Kasumi-1 (cell line): ENCODE data around the gene IMMP2L.
A peak's percentile ranks its signal among the peaks of the same experiment; 100 is the strongest.
"Not testable (repeated sequence)": the region's sequence is repeated elsewhere in the genome, so short reads cannot be mapped to it uniquely, and the experiment has no call there.

ENCODE experiments used
- DNase-seq, 2 experiments: peaks; one replicate each; lab custom pipeline; 2025; lab: John Stamatoyannopoulos, UW

Gene IMMP2L

DNA sequence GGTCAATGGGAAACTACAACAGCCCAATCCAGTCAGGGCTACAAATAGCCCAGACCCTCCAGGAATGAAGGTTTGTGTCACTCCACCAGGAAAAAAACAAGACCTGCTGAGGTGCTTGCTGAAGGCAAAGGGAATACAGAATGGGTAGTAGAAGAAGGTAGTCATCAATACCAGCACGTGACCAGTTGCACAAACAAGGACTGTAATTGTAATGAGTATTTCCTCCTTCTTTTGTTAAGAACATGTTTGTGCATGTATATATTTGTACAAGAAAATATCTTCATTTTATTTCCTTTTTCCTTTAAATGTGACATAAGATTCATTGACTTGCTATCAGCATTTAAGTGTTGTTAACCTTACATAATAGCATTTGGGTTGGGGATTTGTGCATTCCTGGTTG, 229.3 kb downstream of the IMMP2L start:
- no peak for DNase-seq

- DNase-seq, result no peak
Observed at GRCh38 chr7:111330235-111330523, 232.1 kb downstream of the IMMP2L start.

DNA sequence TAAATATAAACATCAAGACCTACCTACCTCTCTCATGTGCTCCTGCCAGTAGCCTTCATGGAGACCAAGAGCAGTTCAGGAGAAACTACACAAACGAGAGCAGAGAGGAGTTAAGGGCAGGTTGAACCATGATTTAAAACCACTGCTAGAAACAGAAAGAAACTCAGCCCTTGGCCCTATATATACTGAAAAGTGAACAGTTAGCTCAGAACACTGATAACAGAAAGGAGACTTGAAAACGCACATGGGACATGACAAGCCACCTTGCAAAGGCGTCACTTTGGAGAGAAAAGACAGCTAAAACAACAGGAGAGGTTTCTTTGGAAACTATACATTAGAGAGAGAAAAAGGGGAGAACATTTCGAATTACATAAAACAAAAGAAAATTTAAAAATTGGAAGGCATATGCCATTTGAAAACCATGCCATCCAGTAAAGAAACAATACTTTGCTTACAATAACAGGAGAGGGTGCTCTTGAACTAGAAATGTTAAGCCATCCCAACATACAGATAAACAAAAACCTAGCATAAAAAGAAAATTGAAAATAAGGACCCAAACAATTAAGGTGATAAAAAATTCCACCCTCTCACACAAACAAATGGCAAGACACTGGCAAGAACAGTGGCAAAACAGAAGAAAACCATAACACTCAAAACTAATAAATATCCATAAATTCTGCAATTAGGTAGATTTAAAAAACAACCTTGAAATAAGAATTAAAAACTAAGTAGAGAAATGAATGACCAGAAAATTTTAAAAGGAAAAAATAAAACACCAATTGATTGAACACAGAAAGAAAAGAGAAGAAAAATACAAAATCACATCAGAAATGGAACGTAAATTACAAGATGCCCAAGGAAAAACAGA, 232.7 kb downstream of the IMMP2L start:
- no peak for DNase-seq

DNA sequence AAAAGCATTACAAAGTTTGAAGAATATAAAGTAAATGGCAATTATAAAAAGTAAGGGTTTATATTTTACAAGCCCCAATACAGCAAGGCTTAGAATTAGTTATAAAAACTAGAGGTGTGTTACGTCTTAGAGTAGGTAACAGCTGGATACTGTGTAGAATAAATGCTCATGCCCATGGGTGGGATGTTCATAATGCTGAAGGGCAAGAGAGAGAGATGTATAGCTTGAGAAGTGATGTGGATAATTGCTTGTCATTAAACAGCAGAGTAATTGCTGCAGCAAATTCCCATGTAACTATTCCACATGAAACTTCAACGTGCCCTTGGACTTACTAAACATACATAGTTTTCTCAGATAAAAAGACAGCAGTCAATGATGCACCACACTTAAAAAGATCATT, 233.8 kb downstream of the IMMP2L start:
- DNase-seq, result no peak

- DNase-seq, result no peak
Observed at GRCh38 chr7:111324776-111325175, 237.5 kb downstream of the IMMP2L start.

DNA sequence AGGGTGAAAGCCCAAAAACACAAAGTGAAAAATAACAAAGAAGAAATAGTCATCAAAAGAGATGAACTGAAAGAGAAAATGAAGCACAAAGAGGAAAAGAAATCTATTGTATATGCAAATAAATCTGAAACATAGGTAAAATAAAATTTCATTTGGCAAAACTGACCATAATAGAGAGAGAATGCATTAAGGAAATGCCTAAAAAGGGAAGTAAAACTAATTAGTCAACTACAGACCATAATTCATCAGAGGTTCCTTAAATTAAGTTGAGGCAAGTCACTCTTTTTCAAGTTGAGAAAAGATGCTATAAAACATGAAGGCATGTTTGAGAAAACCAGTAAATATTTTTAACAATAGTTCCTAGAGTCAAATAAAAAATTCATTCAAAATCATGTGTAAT, 238.1 kb downstream of the IMMP2L start:
- DNase-seq, result peak; percentile 48 to 64

GRCh38 chr7:111323670-111324069, 238.6 kb downstream of the IMMP2L start:
- not testable (repeated sequence) for DNase-seq

DNA sequence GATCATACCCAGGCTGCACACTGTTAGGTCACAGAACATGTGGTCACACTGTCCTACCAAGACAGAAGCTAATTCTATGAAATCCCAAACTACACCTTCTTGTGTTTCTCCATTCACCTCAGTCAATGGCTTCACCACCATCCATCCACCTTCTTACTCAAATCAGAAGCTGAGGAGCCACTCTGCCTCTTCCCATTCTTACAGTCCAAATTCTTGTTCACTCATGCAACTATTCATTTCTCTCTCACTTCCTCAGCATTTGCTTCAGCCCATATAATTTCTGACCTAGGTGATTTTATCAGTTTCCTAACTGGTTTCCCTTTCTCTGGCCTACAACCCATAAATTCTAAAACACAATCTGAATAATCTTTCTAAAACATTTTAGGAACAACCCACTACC, 242.2 kb downstream of the IMMP2L start:
- DNase-seq, result no peak

GRCh38 chr7:111312966-111313365, 249.3 kb downstream of the IMMP2L start:
- DNase-seq, result no peak

DNA sequence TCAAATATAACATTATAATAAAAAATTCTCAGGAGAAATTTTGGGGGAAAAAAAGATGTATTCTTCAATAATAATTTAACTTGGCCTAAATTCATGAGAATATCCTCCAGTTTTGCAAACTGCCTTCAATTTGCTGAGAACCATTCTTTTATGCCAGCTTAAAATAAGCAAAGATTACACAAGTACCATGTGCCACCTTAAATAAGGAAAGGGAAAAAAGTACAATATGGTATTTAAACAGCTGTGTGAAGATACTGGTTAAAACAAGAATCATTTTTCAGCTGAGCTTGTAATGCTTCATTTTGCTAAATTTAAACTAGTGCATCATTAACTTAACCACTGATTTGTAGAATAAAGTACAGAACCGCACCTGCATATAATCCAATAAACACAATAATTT, 253.6 kb downstream of the IMMP2L start:
- no peak for DNase-seq

- DNase-seq, result no peak
Observed at GRCh38 chr7:111301891-111302290, 260.4 kb downstream of the IMMP2L start.

DNA sequence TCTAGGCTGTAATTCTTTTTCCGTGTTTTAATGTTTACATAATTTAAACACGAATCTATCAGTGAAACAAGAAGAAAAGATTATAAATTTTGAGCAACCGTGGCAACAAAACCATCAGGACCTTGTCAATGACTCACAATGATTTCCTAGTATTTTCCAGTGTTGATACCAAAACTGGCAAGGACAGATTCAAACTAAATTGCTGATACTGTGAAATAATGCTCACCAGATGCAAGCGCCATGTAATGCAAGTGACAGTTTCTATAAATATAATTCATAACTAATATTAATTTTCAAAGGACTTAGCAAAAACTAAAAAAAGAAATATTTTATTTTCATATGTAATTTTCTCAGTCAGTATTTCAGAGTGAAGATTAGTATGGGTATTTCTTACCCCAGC, 267.8 kb downstream of the IMMP2L start:
- no peak for DNase-seq

DNA sequence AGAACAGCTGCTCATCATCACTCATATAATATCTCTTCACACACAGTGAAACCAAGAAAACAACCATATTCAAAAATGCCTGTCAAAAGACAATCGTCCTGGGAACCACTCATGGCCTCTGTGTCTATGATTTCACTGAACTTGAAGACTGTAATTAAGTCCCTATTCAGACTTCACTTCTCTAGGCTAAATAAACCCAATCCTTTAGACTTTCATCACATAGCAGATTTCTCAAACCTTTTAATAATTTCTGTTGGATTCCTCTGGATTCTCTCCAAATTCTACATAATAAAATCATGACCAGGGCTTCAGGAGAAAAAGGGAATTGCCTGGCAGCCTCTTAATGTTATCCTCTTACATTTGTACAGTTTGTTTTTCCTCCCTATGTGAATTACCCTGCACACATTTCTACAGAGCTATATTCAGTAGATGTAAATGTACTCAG, 270.2 kb downstream of the IMMP2L start:
- DNase-seq, result no peak

DNA sequence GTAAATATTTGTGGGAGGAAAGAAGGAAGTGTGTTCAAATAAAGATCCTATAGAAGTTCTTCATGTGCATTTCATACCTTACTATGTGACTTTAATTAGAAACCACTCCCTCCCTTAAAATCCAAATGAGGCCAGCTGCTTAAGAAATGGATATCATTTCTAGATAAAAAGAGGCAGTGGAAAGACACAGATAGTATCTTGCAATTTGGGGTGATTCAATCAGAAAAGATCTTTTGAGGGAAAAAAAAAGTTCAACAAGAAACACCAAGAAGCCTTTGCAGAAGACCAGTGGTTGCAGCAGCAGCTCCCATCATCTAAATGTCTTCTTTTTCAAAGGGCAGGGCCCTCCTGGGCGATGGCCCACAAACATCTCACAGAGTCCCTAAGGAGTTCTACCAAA, 271.3 kb downstream of the IMMP2L start:
- no peak for DNase-seq

DNA sequence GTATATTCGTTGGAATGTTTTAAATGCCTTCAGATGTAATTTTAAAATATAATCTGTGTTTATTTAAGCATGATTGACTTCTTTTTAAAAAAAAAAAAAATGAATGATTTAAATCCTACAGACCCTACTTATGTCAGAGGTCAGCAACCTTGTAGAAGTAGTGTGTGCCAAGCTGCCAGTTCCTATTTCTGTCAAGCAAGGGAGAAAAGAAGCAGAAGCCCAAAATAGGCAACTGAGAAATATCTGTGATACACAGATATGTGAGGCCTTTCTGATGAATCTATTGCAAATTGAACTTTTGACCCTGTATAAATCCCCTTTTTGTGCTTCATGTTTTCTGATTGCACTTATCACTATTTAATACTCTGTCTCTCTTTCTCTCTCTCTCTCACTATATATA, 271.9 kb downstream of the IMMP2L start:
- peak in 1 of 2 experiments; percentile 2 for DNase-seq

- not testable (repeated sequence) for DNase-seq
Observed at GRCh38 chr7:111288441-111288840, 273.9 kb downstream of the IMMP2L start.

DNA sequence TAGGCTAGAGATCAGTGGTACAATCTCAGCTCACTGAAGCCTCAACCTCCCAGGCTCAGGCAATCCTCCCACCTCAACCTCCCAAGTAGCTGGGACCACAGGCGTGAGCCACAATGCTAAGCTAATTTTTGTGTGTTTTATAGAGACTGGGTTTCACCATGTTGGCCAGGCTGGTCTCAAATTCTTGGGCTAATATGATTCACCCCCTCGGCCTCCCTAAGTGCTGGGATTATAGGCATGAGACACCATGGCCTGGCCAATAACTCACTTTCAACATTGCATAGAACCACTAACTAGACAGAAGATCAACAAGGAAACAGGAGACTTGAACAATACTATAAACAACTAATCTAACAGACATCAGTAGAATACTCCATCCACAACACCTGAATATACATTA, 279.7 kb downstream of the IMMP2L start:
- no peak for DNase-seq

- no peak for DNase-seq
Observed at GRCh38 chr7:111274857-111275256, 287.4 kb downstream of the IMMP2L start.

DNA sequence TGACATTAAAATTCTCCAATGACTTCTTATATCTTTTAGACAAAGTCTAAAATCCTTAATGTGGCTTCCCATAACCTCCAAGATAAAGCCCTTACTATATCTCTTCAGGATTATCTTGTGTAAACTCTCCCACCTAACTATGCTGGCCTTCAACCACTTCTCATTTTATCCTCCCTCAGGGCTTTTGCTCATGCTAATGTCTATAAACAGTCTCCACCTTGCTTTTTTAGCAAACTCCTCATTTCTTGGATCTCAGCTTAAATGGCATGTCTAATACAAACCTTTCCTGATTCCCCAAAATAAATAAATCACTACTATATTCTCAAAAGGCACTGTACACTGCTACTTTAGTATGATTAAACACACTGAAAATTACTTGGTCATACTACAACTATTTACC, 290.2 kb downstream of the IMMP2L start:
- no peak for DNase-seq

- not testable (repeated sequence) for DNase-seq
Observed at GRCh38 chr7:111270794-111271193, 291.5 kb downstream of the IMMP2L start.

GRCh38 chr7:111268941-111269340, 293.4 kb downstream of the IMMP2L start:
- DNase-seq, result no peak

DNA sequence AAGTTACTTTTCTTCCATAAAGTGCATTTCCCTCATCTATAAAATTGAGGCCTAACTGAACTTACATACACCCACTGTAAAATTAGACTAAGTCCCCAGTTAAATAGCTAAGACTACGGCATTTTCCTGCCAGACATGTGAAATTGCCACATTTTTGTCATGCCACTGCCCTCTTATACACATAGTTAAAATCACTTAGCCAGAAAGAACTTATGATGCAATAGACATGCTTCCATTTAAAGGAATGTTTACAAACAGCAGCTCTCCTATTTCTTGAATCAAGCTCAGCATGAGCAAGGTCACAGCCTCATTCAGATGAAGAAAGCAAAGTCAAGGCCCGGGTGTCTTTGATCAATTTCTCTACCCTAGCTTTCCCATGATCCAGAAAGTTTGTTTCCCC, 295.7 kb downstream of the IMMP2L start:
- DNase-seq, result no peak

DNA sequence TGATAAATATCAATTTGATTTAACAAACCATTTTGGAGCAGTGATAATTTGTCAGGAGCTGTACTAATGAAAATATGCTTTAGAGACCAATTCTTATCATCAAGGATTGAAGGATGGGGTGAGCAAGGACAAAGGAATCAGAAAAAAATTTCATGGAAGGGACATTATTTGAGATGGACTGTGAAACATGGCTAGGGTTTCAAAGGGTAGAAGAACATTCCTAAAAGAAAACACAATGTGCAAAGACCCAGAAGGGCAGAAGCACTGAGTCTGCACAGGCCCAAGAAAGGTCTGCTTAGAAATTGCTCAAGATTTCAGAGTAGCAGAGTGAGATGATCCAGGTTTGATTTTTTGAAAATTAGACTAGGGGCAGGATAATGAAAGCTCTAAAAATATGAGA, 296.9 kb downstream of the IMMP2L start:
- DNase-seq, result no peak

GRCh38 chr7:111264981-111265380, 297.3 kb downstream of the IMMP2L start:
- DNase-seq, result no peak
